Measurements from ENCODE around the gene HSD3B7.

The HSD3B7 gene

GRCh38 chr16:30982548-30983288, 2.3 kb upstream of the HSD3B7 start:
- DNase-seq (ENCODE audit: low read depth, low spot score): no peak

GRCh38 chr16:30983289-30983889, 1.6 kb upstream of the HSD3B7 start:
- DNase-seq (ENCODE audit: low read depth, low spot score): no peak

- no peak for DNase-seq (ENCODE audit: low read depth, low spot score)
Observed at GRCh38 chr16:30983898-30984610, 953 bp upstream of the HSD3B7 start.

- no peak for DNase-seq (ENCODE audit: low read depth, low spot score)
Observed at GRCh38 chr16:30985401-30986128, 558 bp downstream of the HSD3B7 start.

- DNase-seq (ENCODE audit: low read depth, low spot score): no peak
Observed at GRCh38 chr16:30986129-30986991, 1.4 kb downstream of the HSD3B7 start.

- no peak for DNase-seq (ENCODE audit: low read depth, low spot score)
Observed at GRCh38 chr16:30987581-30988190, 2.7 kb downstream of the HSD3B7 start.

- no peak for DNase-seq (ENCODE audit: low read depth, low spot score)
Observed at GRCh38 chr16:30989469-30990047, 4.6 kb downstream of the HSD3B7 start.

- no peak for DNase-seq (ENCODE audit: low read depth, low spot score)
Observed at GRCh38 chr16:30990105-30990504, 5.1 kb downstream of the HSD3B7 start.

- DNase-seq (ENCODE audit: low read depth, low spot score): no peak
Observed at GRCh38 chr16:30991052-30991451, 6.0 kb downstream of the HSD3B7 start.

- DNase-seq (ENCODE audit: low read depth, low spot score): no peak
Observed at GRCh38 chr16:30992276-30992780, 7.3 kb downstream of the HSD3B7 start.

GRCh38 chr16:30992931-30993816, 8.2 kb downstream of the HSD3B7 start:
- DNase-seq (ENCODE audit: low read depth, low spot score): no peak

GRCh38 chr16:30995927-30996323, 10.9 kb downstream of the HSD3B7 start:
- DNase-seq (ENCODE audit: low read depth, low spot score): no peak

GRCh38 chr16:30996324-30996984, 11.4 kb downstream of the HSD3B7 start:
- no peak for DNase-seq (ENCODE audit: low read depth, low spot score)

- no peak for DNase-seq (ENCODE audit: low read depth, low spot score)
Observed at GRCh38 chr16:30996985-30997724, 12.1 kb downstream of the HSD3B7 start.

- no peak for DNase-seq (ENCODE audit: low read depth, low spot score)
Observed at GRCh38 chr16:30997725-30998711, 13.0 kb downstream of the HSD3B7 start.

Data from smooth muscle cell of the brain vasculature (primary cell).